Panc1 (cell line): ENCODE results near the gene CALCOCO2.

Experiments used
- CTCF ChIP-seq: fragments of 450-650 bp; IDR thresholded peaks from 2 replicates; pipeline ENCODE4 v1.5.1; 2017; ENCODE audit warnings: mild to moderate bottlenecking
- POLR2AphosphoS5 ChIP-seq: IDR thresholded peaks from 2 replicates; pipeline ENCODE4 v1.6.1; 2012; ENCODE audit warnings: mild to moderate bottlenecking, low read depth, low read length, moderate library complexity

GRCh38 chr17:48799069-48799723 lies 31.6 kb upstream of the CALCOCO2 start:
- TF ChIP-seq POLR2AphosphoS5 (no peak), CTCF (no peak)
